ENCODE measurements around the gene NFYA.

The NFYA gene

DNA sequence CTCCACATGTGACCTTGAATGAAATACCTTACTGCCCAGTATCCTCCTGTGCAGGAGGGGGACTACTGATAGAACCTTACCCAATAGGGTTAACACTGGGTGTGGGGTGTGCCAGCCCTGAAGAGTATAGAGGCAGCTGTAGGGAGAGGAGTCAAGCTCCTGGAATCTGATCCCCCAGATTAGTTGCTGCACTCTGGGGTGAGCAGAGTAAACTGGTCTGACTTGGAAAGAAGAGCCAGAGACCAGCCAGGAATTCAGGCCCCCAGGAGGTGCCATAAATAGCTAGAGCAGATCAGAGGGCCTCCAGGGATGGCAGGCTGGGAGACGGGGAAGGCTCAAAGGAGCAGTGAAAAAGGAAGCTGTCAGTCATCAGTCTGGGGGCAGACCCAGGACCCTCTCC, 23.3 kb upstream of the NFYA start:
- Histone ChIP-seq H3K9ac (ENCODE audit: low read depth, low read length) (no peak overlapping the region), H3K4me3 (ENCODE audit: low read depth, low read length) (no peak overlapping the region), H3K27me3 (ENCODE audit: control insufficient read depth, insufficient read depth, low read length) (no peaks in the 10 kb centered on the region), H3K9me3 (ENCODE audit: control insufficient read depth, insufficient read depth, low read length) (no peaks in the 10 kb centered on the region), H3K4me1 (ENCODE audit: control insufficient read depth, insufficient read depth, low read length) (peaks cover 5% of the 10 kb centered on the region), H3K36me3 (ENCODE audit: control insufficient read depth, insufficient read depth, low read length) (peaks cover 3% of the 10 kb centered on the region)

DNA sequence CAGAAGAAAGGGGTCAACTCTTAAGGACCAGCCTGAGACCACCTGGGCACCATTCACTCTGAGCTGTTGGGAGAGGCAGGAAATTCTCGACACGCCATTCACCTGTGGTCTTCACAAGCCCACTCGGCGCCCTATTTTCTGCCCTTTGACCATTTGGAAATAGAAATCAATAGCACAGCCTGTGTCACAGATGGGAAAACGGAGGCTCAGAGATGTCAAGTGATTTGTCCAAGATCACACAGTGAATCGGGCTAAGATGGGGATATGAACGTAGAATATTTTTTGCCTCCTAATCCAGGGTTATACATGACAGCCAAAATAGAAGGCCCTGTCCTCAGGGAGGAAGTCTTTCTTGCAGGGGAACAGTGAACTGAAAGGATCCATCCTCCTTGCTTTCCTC, 22.8 kb upstream of the NFYA start:
- Histone ChIP-seq H3K27me3 (ENCODE audit: control insufficient read depth, insufficient read depth, low read length) (no peaks in the 10 kb centered on the region), H3K4me3 (ENCODE audit: low read depth, low read length) (no peak overlapping the region), H3K9me3 (ENCODE audit: control insufficient read depth, insufficient read depth, low read length) (no peaks in the 10 kb centered on the region), H3K9ac (ENCODE audit: low read depth, low read length) (no peak overlapping the region), H3K4me1 (ENCODE audit: control insufficient read depth, insufficient read depth, low read length) (peaks cover 5% of the 10 kb centered on the region), H3K36me3 (ENCODE audit: control insufficient read depth, insufficient read depth, low read length) (peaks cover 3% of the 10 kb centered on the region)

DNA sequence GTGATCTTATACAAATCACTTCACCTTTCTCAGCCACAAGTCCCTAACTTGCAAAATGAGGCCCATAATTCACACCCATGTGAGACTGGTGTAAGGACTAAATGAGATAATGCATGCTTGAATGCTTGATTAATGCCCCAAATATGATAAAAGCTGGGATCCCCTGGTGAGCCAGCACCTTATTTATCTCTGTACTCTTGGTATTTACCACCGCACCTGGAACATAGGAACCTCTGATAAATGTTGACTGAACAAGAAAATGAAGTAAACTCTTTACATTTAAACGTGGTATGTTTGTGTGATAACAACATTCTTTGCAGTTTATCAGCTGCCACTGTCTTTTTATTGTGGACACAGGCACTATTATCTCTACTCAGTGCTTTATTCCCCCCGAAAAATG, 22.2 kb upstream of the NFYA start:
- H3K4me1 ChIP-seq (ENCODE audit: control insufficient read depth, insufficient read depth, low read length), result peaks cover 5% of the 10 kb centered on the region
- peaks cover 3% of the 10 kb centered on the region for H3K36me3 ChIP-seq (ENCODE audit: control insufficient read depth, insufficient read depth, low read length)
- no peak overlapping the region for H3K9ac ChIP-seq (ENCODE audit: low read depth, low read length)
- H3K4me3 ChIP-seq (ENCODE audit: low read depth, low read length), result no peak overlapping the region
- H3K9me3 ChIP-seq (ENCODE audit: control insufficient read depth, insufficient read depth, low read length), result no peaks in the 10 kb centered on the region
- H3K27me3 ChIP-seq (ENCODE audit: control insufficient read depth, insufficient read depth, low read length), result no peaks in the 10 kb centered on the region

DNA sequence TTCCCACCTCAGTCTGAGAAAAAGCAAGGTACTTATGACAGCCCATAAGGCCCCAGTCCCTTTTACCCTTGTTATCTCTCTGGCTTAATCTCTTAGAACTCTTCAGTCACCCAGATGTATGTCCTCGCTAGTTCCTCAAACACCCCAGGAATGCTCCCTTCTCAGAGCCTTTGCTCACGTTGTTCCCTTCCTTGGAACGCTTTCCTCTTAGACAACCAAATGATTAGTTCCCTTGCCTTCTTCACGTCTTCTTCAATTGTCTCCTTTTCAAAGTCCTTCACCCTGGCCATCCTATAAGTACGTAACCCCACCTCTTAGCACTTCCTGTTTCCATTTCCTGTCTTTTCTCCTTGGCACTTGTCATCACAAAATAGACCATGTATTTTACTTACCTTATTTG, 20.9 kb upstream of the NFYA start:
- H3K9me3 ChIP-seq (ENCODE audit: control insufficient read depth, insufficient read depth, low read length), result no peaks in the 10 kb centered on the region
- no peak overlapping the region for H3K9ac ChIP-seq (ENCODE audit: low read depth, low read length)
- H3K4me3 ChIP-seq (ENCODE audit: low read depth, low read length), result no peak overlapping the region
- peaks cover 4% of the 10 kb centered on the region for H3K4me1 ChIP-seq (ENCODE audit: control insufficient read depth, insufficient read depth, low read length)
- no peaks in the 10 kb centered on the region for H3K27me3 ChIP-seq (ENCODE audit: control insufficient read depth, insufficient read depth, low read length)
- peaks cover 3% of the 10 kb centered on the region for H3K36me3 ChIP-seq (ENCODE audit: control insufficient read depth, insufficient read depth, low read length)

DNA sequence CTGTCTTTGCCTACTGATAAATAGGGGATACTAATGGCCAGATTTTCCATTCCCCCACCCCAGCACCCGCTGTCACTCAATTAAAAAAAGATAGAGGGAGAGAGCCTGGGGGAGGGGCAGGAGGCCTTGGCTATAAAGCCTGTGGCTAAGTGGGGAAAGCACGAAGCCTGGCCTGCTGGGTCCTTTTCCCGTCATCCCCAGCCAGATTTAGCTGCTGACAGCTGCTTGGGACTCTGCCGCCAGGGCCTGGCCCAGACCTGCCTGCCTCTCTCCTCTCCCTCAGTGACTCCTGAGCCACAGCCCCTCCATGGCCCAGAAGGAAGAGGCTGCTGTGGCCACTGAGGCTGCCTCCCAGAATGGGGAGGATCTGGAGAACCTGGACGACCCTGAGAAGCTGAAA, 19.7 kb upstream of the NFYA start, which contains the start of gene APOBEC2:
APOBEC2 (plus strand) TSS at position 162 of the 400 bp plus-strand sequence; CDS start at position 308, 146 bp downstream.
- H3K36me3 ChIP-seq (ENCODE audit: control insufficient read depth, insufficient read depth, low read length), result peaks cover 3% of the 10 kb centered on the region
- no peaks in the 10 kb centered on the region for H3K27me3 ChIP-seq (ENCODE audit: control insufficient read depth, insufficient read depth, low read length)
- peaks cover 4% of the 10 kb centered on the region for H3K4me1 ChIP-seq (ENCODE audit: control insufficient read depth, insufficient read depth, low read length)
- H3K9me3 ChIP-seq (ENCODE audit: control insufficient read depth, insufficient read depth, low read length), result no peaks in the 10 kb centered on the region
- no peak within 1 kb of the TSS for H3K9ac ChIP-seq (ENCODE audit: low read depth, low read length)
- no peak within 1 kb of the TSS for H3K4me3 ChIP-seq (ENCODE audit: low read depth, low read length)

DNA sequence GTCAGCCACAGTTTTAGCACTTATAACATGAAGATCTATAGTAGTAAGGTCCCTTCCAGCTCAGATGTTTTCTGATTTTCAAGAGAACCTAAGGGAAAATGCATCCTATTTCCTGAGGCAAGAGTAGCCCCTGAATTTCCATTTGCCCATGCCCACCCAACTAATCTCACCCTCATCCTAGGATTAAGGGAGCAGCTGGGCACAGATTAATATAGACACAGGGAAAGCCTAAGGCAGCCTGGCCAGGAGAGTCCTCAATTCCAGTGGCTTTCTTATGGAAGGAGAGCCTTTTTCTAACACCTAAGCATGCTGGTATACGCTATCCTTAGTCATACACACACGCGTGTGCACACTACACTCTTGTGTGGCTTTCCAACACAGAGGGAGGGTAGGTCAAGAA, 18.3 kb upstream of the NFYA start:
- Histone ChIP-seq H3K4me3 (ENCODE audit: low read depth, low read length) (no peak overlapping the region), H3K4me1 (ENCODE audit: control insufficient read depth, insufficient read depth, low read length) (peaks cover 12% of the 10 kb centered on the region), H3K36me3 (ENCODE audit: control insufficient read depth, insufficient read depth, low read length) (peaks cover 3% of the 10 kb centered on the region), H3K9ac (ENCODE audit: low read depth, low read length) (no peak overlapping the region), H3K9me3 (ENCODE audit: control insufficient read depth, insufficient read depth, low read length) (no peaks in the 10 kb centered on the region), H3K27me3 (ENCODE audit: control insufficient read depth, insufficient read depth, low read length) (no peaks in the 10 kb centered on the region)

DNA sequence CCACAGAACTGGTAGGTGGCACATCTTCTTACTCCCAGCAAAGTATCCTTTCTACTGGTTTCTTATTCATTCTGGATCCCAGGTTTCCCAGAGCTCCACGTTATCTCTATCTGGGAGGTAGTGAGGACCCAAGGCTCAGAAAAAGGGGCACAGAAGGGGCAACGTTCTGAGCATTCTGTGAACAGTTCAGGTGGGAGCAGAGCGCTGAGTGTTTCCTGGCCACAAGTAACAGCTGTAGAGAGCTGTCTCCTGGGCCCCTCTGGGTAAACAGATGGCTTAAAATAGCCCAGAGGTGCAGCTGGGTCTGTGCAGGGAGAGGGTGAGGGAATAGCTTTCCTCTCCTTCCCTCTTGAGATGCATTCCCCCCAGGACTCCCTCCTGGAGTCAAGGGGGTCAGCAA, 17.6 kb upstream of the NFYA start:
- H3K27me3 ChIP-seq (ENCODE audit: control insufficient read depth, insufficient read depth, low read length), result no peaks in the 10 kb centered on the region
- no peak overlapping the region for H3K9ac ChIP-seq (ENCODE audit: low read depth, low read length)
- H3K4me1 ChIP-seq (ENCODE audit: control insufficient read depth, insufficient read depth, low read length), result peaks cover 12% of the 10 kb centered on the region
- H3K36me3 ChIP-seq (ENCODE audit: control insufficient read depth, insufficient read depth, low read length), result peaks cover 3% of the 10 kb centered on the region
- no peaks in the 10 kb centered on the region for H3K9me3 ChIP-seq (ENCODE audit: control insufficient read depth, insufficient read depth, low read length)
- no peak overlapping the region for H3K4me3 ChIP-seq (ENCODE audit: low read depth, low read length)

DNA sequence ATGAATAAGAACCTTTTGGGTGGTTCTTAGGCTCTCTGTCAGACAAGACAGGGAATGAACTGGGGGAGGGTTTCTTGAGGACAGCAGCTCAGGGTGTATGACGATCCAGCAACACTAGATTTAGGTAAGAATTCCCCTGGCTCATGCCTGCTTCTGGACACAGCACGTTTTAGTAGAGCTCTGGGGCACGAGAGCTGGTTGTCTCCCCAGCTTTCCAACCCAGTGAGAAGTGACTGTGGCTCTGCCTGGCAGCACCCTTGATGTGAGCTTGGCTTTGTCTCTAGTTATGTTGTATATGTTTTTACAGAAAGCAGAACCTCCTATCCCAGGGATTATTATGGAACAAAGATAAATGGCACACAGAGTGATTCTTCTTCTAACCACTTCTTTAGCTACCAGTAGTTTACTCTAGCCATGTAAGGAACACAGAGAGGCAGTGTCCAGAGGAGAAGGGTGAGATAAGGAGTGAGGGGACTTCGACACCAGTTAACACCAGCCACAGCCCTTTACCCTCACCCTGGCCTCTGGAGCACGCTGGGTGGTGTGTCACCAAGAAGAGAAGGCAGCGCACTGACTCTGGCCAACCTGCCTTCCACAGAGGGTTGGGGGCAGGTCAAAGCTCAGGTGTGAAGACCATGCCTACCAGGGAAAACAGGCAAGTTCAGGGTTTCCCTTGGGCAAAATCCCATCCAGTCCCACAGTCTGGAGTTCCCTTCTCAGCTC, 15.8 kb upstream of the NFYA start:
- Histone ChIP-seq H3K9me3 (ENCODE audit: control insufficient read depth, insufficient read depth, low read length) (no peaks in the 10 kb centered on the region), H3K4me3 (ENCODE audit: low read depth, low read length) (no peak overlapping the region), H3K9ac (ENCODE audit: low read depth, low read length) (no peak overlapping the region), H3K4me1 (ENCODE audit: control insufficient read depth, insufficient read depth, low read length) (peaks cover 12% of the 10 kb centered on the region), H3K36me3 (ENCODE audit: control insufficient read depth, insufficient read depth, low read length) (no peaks in the 10 kb centered on the region), H3K27me3 (ENCODE audit: control insufficient read depth, insufficient read depth, low read length) (no peaks in the 10 kb centered on the region)

DNA sequence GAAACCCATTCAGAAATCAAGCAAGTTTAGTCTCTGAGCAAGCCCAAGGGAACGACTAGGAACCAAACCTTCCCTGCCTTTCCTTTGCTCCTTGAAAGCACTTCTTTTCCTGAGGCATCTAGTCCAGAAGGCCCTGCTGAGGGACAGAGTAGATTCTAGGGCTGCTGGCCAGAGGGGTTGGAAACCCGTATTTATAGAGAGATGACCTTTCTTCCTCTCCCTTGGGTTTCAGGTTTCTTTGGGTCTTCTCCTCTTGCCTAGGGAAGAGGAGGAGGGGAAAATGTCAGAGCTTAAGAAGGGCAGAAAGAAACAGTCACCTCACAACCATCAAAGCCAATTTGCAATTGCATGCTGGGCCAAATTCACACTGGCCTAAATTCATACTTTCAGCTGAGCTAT, 14.0 kb upstream of the NFYA start:
- H3K36me3 ChIP-seq (ENCODE audit: control insufficient read depth, insufficient read depth, low read length), result no peaks in the 10 kb centered on the region
- H3K9ac ChIP-seq (ENCODE audit: low read depth, low read length), result no peak overlapping the region
- no peaks in the 10 kb centered on the region for H3K9me3 ChIP-seq (ENCODE audit: control insufficient read depth, insufficient read depth, low read length)
- H3K27me3 ChIP-seq (ENCODE audit: control insufficient read depth, insufficient read depth, low read length), result no peaks in the 10 kb centered on the region
- peaks cover 10% of the 10 kb centered on the region for H3K4me1 ChIP-seq (ENCODE audit: control insufficient read depth, insufficient read depth, low read length)
- no peak overlapping the region for H3K4me3 ChIP-seq (ENCODE audit: low read depth, low read length)

DNA sequence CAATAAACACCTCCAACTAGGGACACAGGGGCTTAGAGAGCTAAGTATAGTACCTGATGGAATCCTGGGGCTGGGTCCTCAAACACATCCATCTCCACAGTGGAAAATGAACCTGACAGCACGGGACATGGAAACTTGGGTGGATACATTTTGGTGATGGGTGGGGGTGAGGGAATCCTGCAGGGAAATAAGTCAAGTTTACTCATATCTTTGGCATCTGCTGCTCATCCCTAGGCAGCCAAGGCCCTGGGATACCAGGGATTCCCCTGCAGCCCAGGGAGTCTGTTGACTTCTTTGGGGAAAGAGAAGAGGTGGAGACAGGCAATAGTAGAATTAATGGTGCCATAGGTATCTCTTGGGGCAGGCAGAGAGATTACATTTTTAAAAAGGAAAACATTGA, 13.2 kb upstream of the NFYA start:
- H3K4me3 ChIP-seq (ENCODE audit: low read depth, low read length), result no peak overlapping the region
- no peak overlapping the region for H3K9ac ChIP-seq (ENCODE audit: low read depth, low read length)
- peaks cover 10% of the 10 kb centered on the region for H3K4me1 ChIP-seq (ENCODE audit: control insufficient read depth, insufficient read depth, low read length)
- H3K36me3 ChIP-seq (ENCODE audit: control insufficient read depth, insufficient read depth, low read length), result no peaks in the 10 kb centered on the region
- no peaks in the 10 kb centered on the region for H3K9me3 ChIP-seq (ENCODE audit: control insufficient read depth, insufficient read depth, low read length)
- H3K27me3 ChIP-seq (ENCODE audit: control insufficient read depth, insufficient read depth, low read length), result no peaks in the 10 kb centered on the region

DNA sequence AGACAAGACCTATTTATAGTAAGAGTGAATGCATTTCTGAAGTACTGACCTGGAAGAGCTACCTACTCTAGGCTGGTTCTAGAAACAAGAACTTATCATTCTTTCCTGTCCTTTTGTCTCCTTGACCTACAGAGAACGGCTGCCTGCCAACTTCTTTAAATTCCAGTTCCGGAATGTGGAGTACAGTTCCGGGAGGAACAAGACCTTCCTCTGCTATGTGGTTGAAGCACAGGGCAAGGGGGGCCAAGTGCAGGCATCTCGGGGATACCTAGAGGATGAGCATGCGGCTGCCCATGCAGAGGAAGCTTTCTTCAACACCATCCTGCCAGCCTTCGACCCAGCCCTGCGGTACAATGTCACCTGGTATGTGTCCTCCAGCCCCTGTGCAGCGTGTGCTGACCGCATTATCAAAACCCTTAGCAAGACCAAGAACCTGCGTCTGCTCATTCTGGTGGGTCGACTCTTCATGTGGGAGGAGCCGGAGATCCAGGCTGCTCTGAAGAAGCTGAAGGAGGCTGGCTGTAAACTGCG, 11.5 kb upstream of the NFYA start:
- H3K4me1 ChIP-seq (ENCODE audit: control insufficient read depth, insufficient read depth, low read length), result peaks cover 8% of the 10 kb centered on the region
- no peaks in the 10 kb centered on the region for H3K9me3 ChIP-seq (ENCODE audit: control insufficient read depth, insufficient read depth, low read length)
- no peaks in the 10 kb centered on the region for H3K27me3 ChIP-seq (ENCODE audit: control insufficient read depth, insufficient read depth, low read length)
- no peak overlapping the region for H3K4me3 ChIP-seq (ENCODE audit: low read depth, low read length)
- H3K9ac ChIP-seq (ENCODE audit: low read depth, low read length), result no peak overlapping the region
- H3K36me3 ChIP-seq (ENCODE audit: control insufficient read depth, insufficient read depth, low read length), result no peaks in the 10 kb centered on the region

DNA sequence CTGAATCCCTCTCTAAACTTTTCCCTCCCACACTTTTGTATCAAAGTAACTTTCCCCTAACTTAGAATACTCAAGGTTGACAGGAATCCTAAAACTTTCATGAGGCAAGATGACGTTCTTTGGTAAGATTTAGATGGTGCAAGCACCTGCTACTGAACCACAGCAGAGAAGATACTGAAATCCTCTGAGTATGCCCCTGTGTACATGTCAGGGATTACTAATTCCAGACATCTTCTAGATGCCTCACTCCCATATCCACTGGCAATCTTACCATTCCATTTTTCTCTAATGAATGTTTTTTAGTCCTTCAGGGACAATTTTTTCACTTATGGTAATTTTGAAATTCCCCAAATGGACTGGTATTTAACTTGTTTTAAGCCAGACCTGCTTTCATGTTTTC, 10.7 kb upstream of the NFYA start:
- Histone ChIP-seq H3K9ac (ENCODE audit: low read depth, low read length) (no peak overlapping the region), H3K27me3 (ENCODE audit: control insufficient read depth, insufficient read depth, low read length) (no peaks in the 10 kb centered on the region), H3K4me1 (ENCODE audit: control insufficient read depth, insufficient read depth, low read length) (peaks cover 8% of the 10 kb centered on the region), H3K36me3 (ENCODE audit: control insufficient read depth, insufficient read depth, low read length) (no peaks in the 10 kb centered on the region), H3K4me3 (ENCODE audit: low read depth, low read length) (no peak overlapping the region), H3K9me3 (ENCODE audit: control insufficient read depth, insufficient read depth, low read length) (no peaks in the 10 kb centered on the region)

Data from iPS-15b (cell line).